Peyer's patch (tissue), 4 donors: ENCODE data around the gene IP6K1. TPM values are rescaled to one million over a fixed set of nuclear protein-coding genes. Genes with fewer than 3 reads are reported as not detected.

ENCODE experiments used
- DNase-seq, 3 donors: peaks; one replicate each; pipeline ENCODE4 v3.0.0-alpha.2; 2017 to 2019
- H3K27ac ChIP-seq, 4 donors: fragments of 200-600 bp; sonication (generic); one replicate each; pipeline ENCODE4 v1.5.1; 2016 to 2019
- H3K27me3 ChIP-seq, 2 donors: fragments of 200-600 bp; sonication (generic); one replicate each; pipeline ENCODE4 v1.5.1; 2019
- H3K36me3 ChIP-seq, 3 donors: fragments of 200-600 bp; sonication (generic); one replicate each; pipeline ENCODE4 v1.5.1; 2016 to 2019
- H3K4me1 ChIP-seq, 4 donors: fragments of 200-600 bp; sonication (generic); one replicate each; pipeline ENCODE4 v1.5.1; 2016 to 2019
- H3K4me3 ChIP-seq, 4 donors: fragments of 200-600 bp; sonication (generic); 1 replicate in 3 of 4; 2 replicates in 1 of 4; pipeline ENCODE4 v1.5.1; 2016 to 2019; ENCODE audit warnings: mild to moderate bottlenecking in 1 of 4
- H3K9me3 ChIP-seq, 4 donors: fragments of 200-600 bp; sonication (generic); one replicate each; pipeline ENCODE4 v1.5.1; 2016 to 2019; ENCODE audit warnings: mild to moderate bottlenecking in 1 of 4
- CTCF ChIP-seq, 6 experiments: fragments of 450-650 bp in 4 of 6; fragments of 200-600 bp in 2 of 6; sonication (generic) in 1 of 6; IDR thresholded peaks; one replicate each; pipeline ENCODE4 v1.5.1; 2017 to 2019; ENCODE audit warnings: antibody characterized with exemption in 6 of 6, mild to moderate bottlenecking in 3 of 6, moderate library complexity in 1 of 6
- POLR2A ChIP-seq, 2 donors: fragments of 450-650 bp; IDR thresholded peaks; one replicate each; pipeline ENCODE4 v1.5.1; 2017; ENCODE audit warnings: antibody characterized with exemption in 2 of 2, mild to moderate bottlenecking in 2 of 2, moderate library complexity in 2 of 2
- total RNA-seq, 4 donors: library from RNA; depleted of rRNA; stranded (reverse); fragments of >200 nt; gene quantifications; one replicate each; pipeline ENCODE4 v1.1.0, GENCODE V29; 2016

Gene IP6K1
- total RNA-seq, 4 donors from 2014 or later = 30.6 to 56.1 (median 46.8) TPM

GRCh38 chr3:49745986-49746385 is 40.4 kb downstream of the IP6K1 start:
- Histone ChIP-seq H3K36me3 (peaks cover 0 to 25% (median 0%) of the 10 kb centered on the region in 3 donors), H3K27ac (no peak overlapping the region), H3K9me3 (no peaks in the 10 kb centered on the region), H3K4me3 (no peak overlapping the region), H3K27me3 (no peaks in the 10 kb centered on the region), H3K4me1 (no peaks in the 10 kb centered on the region)
- no peak for DNase-seq
- TF ChIP-seq CTCF (IDR thresholded peaks at IDR 0.05) (no peak), POLR2A (IDR thresholded peaks at IDR 0.05) (no peak)

- DNase-seq = no peak
- Histone ChIP-seq H3K9me3 (no peaks in the 10 kb centered on the region), H3K27ac (no peak overlapping the region), H3K4me1 (no peaks in the 10 kb centered on the region), H3K27me3 (no peaks in the 10 kb centered on the region), H3K36me3 (peaks cover 0 to 43% (median 0%) of the 10 kb centered on the region in 3 donors), H3K4me3 (no peak overlapping the region)
- no peak for TF ChIP-seq POLR2A (IDR thresholded peaks at IDR 0.05)
- no peak for TF ChIP-seq CTCF (IDR thresholded peaks at IDR 0.05)
Observed at GRCh38 chr3:49740427-49740826, 45.9 kb downstream of the IP6K1 start.

GRCh38 chr3:49738067-49738713 is 48.2 kb downstream of the IP6K1 start:
- H3K27me3 ChIP-seq = no peaks in the 10 kb centered on the region
- DNase-seq = no peak
- H3K9me3 ChIP-seq = no peaks in the 10 kb centered on the region
- TF ChIP-seq CTCF (IDR thresholded peaks at IDR 0.05) (no peak), POLR2A (IDR thresholded peaks at IDR 0.05) (no peak)
- H3K27ac ChIP-seq = no peak overlapping the region
- H3K4me3 ChIP-seq = no peak overlapping the region
- no peaks in the 10 kb centered on the region for H3K4me1 ChIP-seq
- peaks cover 0 to 61% (median 0%) of the 10 kb centered on the region in 3 donors for H3K36me3 ChIP-seq

GRCh38 chr3:49734752-49735151 is 51.6 kb downstream of the IP6K1 start:
- no peak overlapping the region for H3K4me3 ChIP-seq
- H3K36me3 ChIP-seq = peaks cover 0 to 88% (median 0%) of the 10 kb centered on the region in 3 donors
- DNase-seq = peak in 1 of 3 donors; percentile 41
- no peaks in the 10 kb centered on the region for H3K27me3 ChIP-seq
- TF ChIP-seq POLR2A (IDR thresholded peaks at IDR 0.05) (no peak), CTCF (IDR thresholded peaks at IDR 0.05) (no peak)
- no peaks in the 10 kb centered on the region for H3K4me1 ChIP-seq
- H3K27ac ChIP-seq = no peak overlapping the region
- no peaks in the 10 kb centered on the region for H3K9me3 ChIP-seq

GRCh38 chr3:49733551-49733950 is 52.8 kb downstream of the IP6K1 start:
- H3K9me3 ChIP-seq = no peaks in the 10 kb centered on the region
- H3K27ac ChIP-seq = no peak overlapping the region
- TF ChIP-seq CTCF (IDR thresholded peaks at IDR 0.05) (no peak), POLR2A (IDR thresholded peaks at IDR 0.05) (no peak)
- peaks cover 0 to 95% (median 0%) of the 10 kb centered on the region in 3 donors for H3K36me3 ChIP-seq
- H3K4me1 ChIP-seq = no peaks in the 10 kb centered on the region
- H3K27me3 ChIP-seq = no peaks in the 10 kb centered on the region
- H3K4me3 ChIP-seq = no peak overlapping the region
- DNase-seq = no peak
